Sigmoid colon (tissue), 4 donors: ENCODE results near the gene FEM1A.

Experiments used
- CTCF ChIP-seq, 4 experiments: fragments of 450-650 bp in 3 of 4; fragments of 200-600 bp in 1 of 4; IDR thresholded peaks; one replicate each; pipeline ENCODE4 v1.5.1; 2016 to 2019; ENCODE audit warnings: antibody characterized with exemption in 4 of 4, mild to moderate bottlenecking in 3 of 4, moderate library complexity in 2 of 4
- EP300 ChIP-seq, 4 donors: sonication (generic); formaldehyde crosslinking; IDR thresholded peaks; one replicate each; pipeline ENCODE4 v1.6.1; 2017; ENCODE audit warnings: antibody characterized with exemption in 4 of 4
- POLR2A ChIP-seq, 2 donors: fragments of 450-650 bp; IDR thresholded peaks; one replicate each; pipeline ENCODE4 v1.6.1; 2016; ENCODE audit warnings: antibody characterized with exemption in 2 of 2, mild to moderate bottlenecking in 2 of 2, moderate library complexity in 2 of 2
- POLR2AphosphoS5 ChIP-seq, 4 donors: sonication (generic); formaldehyde crosslinking; IDR thresholded peaks; one replicate each; pipeline ENCODE4 v1.6.1; 2017; ENCODE audit warnings: antibody characterized with exemption in 4 of 4

GRCh38 chr19:4800591-4801081 is 9.1 kb downstream of the FEM1A start:
- TF ChIP-seq POLR2A (IDR thresholded peaks at IDR 0.05) = no peak
- no peak for TF ChIP-seq POLR2AphosphoS5 (IDR thresholded peaks at IDR 0.05)
- TF ChIP-seq EP300 (IDR thresholded peaks at IDR 0.05) = no peak
- no peak for TF ChIP-seq CTCF (IDR thresholded peaks at IDR 0.05)
